NB4 (cell line): ENCODE results near the gene CDC42EP3.

Source experiments
- DNase-seq: peaks from one replicate; pipeline ENCODE4 v3.0.0; 2010; ENCODE audit warnings: low read depth
- H3K4me3 ChIP-seq: one replicate; pipeline ENCODE4 v1.5.1; 2011; ENCODE audit warnings: mild to moderate bottlenecking, low read depth, low read length, moderate library complexity
- MYC ChIP-seq: IDR thresholded peaks from 2 replicates; pipeline ENCODE4 v1.6.1; 2011; ENCODE audit warnings: low read depth, low read length
- POLR2A ChIP-seq: IDR thresholded peaks from 2 replicates; pipeline ENCODE4 v1.6.1; 2011; ENCODE audit warnings: mild to moderate bottlenecking; ENCODE audit not compliant: insufficient read length; ENCODE audit errors: extremely low read depth
- TF ChIP-seq, protein P1 (sequence below): IDR thresholded peaks from one replicate; pipeline ENCODE4 v1.5.1; 2012; ENCODE audit warnings: low read depth, low read length
- TF ChIP-seq, protein P2 (sequence below): IDR thresholded peaks from 2 replicates; pipeline ENCODE4 v1.6.1; 2011; ENCODE audit warnings: low read depth, low read length

Gene CDC42EP3

DNA sequence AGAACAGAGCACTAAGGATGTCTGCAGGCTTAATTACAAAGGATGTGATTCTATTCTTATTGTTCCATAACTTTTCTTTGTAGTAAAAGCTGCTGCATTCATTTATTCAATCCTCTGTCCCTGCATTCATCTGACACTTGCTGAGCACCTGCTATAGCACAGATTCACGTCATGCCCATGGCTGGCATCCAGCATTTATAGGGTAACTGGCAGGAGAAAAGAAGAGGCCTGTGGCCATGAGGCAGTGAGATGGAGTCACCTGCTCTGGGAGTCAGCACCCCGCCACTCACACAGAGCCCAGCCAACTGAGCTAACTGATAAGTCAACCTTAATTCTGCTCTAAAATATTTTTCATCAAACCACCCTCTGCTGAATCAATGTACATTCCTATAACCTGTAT lies 18.3 kb upstream of the CDC42EP3 start:
- TF ChIP-seq MYC = no peak
- TF ChIP-seq, protein P1, sequence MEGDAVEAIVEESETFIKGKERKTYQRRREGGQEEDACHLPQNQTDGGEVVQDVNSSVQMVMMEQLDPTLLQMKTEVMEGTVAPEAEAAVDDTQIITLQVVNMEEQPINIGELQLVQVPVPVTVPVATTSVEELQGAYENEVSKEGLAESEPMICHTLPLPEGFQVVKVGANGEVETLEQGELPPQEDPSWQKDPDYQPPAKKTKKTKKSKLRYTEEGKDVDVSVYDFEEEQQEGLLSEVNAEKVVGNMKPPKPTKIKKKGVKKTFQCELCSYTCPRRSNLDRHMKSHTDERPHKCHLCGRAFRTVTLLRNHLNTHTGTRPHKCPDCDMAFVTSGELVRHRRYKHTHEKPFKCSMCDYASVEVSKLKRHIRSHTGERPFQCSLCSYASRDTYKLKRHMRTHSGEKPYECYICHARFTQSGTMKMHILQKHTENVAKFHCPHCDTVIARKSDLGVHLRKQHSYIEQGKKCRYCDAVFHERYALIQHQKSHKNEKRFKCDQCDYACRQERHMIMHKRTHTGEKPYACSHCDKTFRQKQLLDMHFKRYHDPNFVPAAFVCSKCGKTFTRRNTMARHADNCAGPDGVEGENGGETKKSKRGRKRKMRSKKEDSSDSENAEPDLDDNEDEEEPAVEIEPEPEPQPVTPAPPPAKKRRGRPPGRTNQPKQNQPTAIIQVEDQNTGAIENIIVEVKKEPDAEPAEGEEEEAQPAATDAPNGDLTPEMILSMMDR = no peak
- TF ChIP-seq POLR2A = no peak
- TF ChIP-seq, protein P2, sequence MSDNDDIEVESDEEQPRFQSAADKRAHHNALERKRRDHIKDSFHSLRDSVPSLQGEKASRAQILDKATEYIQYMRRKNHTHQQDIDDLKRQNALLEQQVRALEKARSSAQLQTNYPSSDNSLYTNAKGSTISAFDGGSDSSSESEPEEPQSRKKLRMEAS = no peak
- no peak overlapping the region for H3K4me3 ChIP-seq
- no peak for DNase-seq

DNA sequence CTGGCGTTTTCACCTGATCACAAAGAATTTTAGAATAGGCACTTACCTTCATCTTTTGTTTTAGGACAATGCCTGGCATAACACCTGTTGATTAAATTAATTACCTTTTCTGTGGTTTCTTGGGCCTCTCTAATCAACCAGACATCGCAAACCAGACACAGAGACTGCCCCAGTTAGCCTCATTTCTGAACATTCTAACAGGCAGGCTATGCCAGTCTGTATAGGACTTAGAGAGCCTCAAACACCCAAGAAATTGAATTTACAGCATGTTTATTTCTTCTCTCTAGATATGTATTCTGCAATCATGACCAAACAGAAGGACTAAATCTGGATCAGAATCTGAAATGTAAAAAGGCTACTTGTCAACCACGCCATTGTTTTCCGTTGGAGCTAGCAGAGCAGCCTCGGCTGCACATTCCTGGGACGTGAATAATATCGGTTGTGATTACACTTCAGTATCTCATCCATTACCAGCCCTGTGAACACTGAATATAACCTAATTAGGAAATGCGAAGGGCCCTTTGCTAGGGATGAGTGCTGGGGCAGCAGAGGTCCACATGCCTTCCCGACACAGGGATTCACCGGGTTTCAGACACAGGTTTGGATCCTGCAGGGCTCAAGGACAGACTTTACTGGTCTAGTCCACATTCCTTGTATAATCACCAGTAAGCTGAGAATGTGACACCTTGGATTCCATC lies 17.5 kb upstream of the CDC42EP3 start:
- TF ChIP-seq, protein P1 = no peak
- TF ChIP-seq MYC = no peak
- TF ChIP-seq POLR2A = no peak
- TF ChIP-seq, protein P2 = no peak
- H3K4me3 ChIP-seq = no peak overlapping the region
- DNase-seq = no peak

DNA sequence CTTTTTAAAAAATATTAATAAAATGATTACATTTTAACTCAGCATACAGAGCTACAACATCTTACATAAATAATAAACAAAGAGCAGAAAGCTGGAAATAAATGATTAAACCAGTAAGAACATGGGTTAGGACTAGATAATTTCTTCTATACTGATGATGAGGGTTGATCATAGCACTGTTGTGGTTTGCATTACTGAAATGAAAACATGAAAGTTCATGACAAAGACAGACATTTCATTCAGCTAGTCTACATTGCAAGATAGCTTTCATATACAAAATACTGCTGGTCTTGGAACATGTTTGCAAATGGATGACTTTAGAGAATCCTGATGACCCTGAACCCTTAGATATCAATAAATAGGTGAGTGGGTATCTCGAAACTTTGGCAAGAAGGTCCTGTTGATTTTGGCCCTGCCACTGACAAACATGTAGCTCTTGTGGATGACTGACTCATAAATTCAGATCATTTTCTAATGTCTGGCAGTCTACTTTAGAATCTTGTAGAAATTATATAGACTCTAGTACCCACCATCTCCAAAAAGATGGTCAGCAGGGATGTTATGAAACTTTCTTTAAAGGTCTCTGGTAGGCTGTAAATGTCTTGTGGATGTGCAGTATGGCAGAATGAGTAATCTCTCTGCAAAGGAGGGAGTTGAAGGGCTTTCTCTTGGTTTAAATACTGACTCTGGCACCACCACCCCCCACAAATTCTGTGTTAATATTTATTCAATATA lies 15.5 kb upstream of the CDC42EP3 start:
- TF ChIP-seq, protein P1 = no peak
- no peak for TF ChIP-seq MYC
- TF ChIP-seq, protein P2 = no peak
- no peak for TF ChIP-seq POLR2A
- no peak overlapping the region for H3K4me3 ChIP-seq
- no peak for DNase-seq

DNA sequence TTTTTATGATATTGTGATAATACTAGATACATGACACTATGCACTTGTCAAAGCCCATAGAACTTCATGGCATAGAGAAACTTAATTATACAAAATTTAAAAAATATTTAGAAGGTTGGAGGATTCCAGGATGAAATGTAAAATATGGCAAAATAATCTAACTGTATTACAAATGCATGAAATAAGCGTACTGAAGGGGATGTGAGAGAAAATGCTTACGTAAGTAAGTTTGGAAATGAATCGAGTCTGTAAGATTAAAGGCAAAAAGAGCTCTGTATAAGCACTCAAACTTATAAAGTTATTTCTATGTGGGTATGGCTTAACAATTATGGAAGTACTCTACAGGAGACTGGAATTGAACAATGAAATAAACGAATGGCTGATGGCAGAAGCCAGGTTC lies 13.4 kb upstream of the CDC42EP3 start:
- H3K4me3 ChIP-seq = no peak overlapping the region
- DNase-seq = no peak
- TF ChIP-seq, protein P1 = no peak
- TF ChIP-seq POLR2A (no peak), MYC (no peak)
- TF ChIP-seq, protein P2 = no peak

DNA sequence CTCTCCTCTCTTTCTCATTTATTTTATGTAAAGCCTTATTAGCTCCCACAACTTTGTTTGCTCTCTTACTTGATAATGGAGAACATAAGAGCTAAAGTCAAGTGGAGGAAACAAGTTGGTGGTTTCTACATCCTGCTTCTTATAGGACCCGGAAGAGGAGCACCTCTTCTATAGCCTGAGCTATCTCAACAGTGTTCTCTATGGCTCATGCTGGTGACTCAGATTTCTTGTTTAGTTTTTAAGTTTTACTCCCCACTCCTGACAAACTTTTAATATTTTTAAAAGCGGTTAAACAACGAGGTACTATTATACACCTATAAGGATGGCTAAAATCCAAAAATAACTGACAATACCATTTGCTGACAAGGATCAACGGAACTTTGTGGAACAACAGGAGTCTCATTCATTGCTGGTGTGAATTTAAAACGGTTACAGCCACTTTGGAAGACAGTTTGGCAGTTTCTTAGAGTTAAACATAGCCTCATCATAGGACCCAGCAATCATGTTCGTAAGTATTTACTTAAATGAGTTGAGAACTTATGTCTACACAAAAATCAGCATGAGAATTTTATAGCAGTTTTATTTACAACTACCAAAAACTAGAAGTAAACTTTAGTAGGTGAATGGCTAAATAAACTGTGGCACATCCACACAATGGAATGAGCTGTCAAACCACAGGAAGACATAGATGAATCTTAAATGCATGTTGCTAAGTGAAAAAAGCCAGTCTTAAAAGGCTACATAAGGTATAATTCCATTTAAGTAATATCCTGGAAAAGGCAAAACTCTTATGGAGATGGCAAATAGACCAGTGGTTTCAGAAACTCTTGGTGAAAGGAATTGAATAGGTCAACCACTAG lies 12.7 kb upstream of the CDC42EP3 start:
- DNase-seq = no peak
- TF ChIP-seq, protein P2 = no peak
- no peak for TF ChIP-seq MYC
- TF ChIP-seq, protein P1 = no peak
- no peak for TF ChIP-seq POLR2A
- no peak overlapping the region for H3K4me3 ChIP-seq
